ENCODE data around the gene AGAP1. TPM values are rescaled to one million over a fixed set of nuclear protein-coding genes. Genes with fewer than 3 reads are reported as not detected.
A peak's percentile ranks its signal among the peaks of the same experiment; 100 is the strongest.

Gene AGAP1
- total and polyA plus RNA-seq, 10 donors, result 1.1 to 26.6 (median 11.3) TPM

DNA sequence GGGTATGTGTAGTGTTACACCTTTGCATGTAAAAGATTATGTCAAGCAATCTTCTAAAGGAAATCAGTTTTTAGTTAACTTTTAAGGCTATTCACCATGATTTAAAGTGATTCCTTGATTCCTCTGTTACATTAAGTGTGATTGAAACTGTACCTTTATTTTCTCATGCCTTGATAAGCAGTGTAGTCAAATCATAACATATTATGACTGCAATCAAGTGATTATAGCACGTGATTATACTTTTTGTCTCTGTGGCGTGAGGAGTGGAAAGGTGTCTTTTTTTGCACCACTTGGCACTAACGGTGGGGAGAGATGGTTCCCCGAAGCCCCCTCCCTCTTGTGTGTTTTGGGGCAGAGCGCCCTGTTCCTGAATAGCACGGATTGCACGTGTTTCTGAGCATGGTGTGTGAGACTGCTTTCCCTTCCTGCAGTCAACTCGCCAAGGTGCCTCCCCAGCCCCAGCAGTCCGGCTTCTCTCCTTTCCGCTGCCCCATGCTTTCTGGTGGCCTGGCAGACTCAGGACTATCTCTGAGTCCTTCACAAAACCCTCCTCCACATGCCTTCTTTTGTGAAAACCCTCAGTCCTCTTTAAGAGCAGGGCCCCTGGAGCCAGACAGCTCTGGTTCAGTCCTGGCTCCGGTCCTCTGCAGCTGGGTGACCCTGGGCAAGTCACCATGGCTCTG lies 68.4 kb downstream of the AGAP1 start:
- H3K36me3 ChIP-seq, result no peaks in the 10 kb centered on the region
- H3K27ac ChIP-seq, result no peak overlapping the region
- H3K4me3 ChIP-seq, result no peak overlapping the region
- peaks cover 0 to 42% (median 0%) of the 10 kb centered on the region in 7 donors for H3K27me3 ChIP-seq (replicated peaks in 1 of 7)
- WGBS, 5 donors, result 64 to 78% (median 74%) methylated on average over 11 of the region's 11 CpGs
- H3K9me3 ChIP-seq, result no peaks in the 10 kb centered on the region
- H3K4me1 ChIP-seq, result peaks cover 0 to 36% (median 14%) of the 10 kb centered on the region in 6 donors
- intact Hi-C loops (cut with DNase I; ENCODE audit: low total_unique reads), result no loop called here
- TF ChIP-seq POLR2A (IDR thresholded peaks at IDR 0.05) (no peak), POLR2AphosphoS5 (IDR thresholded peaks at IDR 0.05) (no peak)
- TF ChIP-seq, protein P1, sequence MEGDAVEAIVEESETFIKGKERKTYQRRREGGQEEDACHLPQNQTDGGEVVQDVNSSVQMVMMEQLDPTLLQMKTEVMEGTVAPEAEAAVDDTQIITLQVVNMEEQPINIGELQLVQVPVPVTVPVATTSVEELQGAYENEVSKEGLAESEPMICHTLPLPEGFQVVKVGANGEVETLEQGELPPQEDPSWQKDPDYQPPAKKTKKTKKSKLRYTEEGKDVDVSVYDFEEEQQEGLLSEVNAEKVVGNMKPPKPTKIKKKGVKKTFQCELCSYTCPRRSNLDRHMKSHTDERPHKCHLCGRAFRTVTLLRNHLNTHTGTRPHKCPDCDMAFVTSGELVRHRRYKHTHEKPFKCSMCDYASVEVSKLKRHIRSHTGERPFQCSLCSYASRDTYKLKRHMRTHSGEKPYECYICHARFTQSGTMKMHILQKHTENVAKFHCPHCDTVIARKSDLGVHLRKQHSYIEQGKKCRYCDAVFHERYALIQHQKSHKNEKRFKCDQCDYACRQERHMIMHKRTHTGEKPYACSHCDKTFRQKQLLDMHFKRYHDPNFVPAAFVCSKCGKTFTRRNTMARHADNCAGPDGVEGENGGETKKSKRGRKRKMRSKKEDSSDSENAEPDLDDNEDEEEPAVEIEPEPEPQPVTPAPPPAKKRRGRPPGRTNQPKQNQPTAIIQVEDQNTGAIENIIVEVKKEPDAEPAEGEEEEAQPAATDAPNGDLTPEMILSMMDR (IDR thresholded peaks at IDR 0.05 in 8 of 11, conservative IDR thresholded peaks at IDR 0.05 in 3 of 11), result no peak
- DNase-seq, result peak; percentile 41

DNA sequence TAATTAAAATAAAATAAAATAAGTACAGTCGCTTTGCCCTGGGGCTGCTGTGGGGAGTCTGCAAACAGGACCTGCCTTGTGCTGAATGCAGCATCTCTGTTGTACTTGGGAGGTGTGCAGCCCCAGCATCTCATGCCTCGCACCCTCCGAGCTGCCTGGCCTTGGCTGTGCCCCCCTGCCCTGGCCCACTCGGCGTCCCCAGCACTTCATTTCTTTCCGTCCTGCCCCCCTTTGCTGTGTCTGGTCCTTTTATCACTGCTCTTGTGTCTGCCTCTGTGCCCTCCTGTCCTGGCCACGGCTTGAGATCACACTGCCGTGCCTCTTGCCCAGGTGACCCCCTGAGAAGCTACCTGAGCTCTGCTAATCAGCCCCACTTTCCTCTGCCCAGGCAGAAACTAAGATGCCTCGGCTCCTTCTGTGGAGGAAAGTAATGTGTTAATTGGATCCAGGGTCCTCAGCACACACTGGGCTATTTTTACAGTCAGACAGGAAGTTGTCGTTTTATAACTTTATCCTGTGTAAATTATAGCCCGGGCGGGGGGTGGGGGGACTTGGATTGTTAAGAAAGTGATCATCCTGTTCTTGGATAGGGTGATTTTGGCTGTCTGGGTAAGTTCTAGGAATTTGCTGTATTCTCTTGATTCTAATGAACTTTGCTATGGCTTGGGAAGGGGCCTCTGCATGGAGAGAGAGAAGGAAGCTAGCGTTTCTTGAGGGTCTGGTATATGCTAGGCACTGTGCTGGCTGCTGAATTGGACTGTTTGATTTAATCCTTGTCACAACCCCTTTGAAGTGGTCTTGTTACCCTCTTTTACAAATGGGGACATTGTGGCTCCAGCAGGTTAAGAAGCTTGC lies 69.4 kb downstream of the AGAP1 start:
- TF ChIP-seq, protein P1 (IDR thresholded peaks at IDR 0.05 in 8 of 11, conservative IDR thresholded peaks at IDR 0.05 in 3 of 11), result no peak
- no peak for TF ChIP-seq POLR2A (IDR thresholded peaks at IDR 0.05)
- no peak for TF ChIP-seq POLR2AphosphoS5 (IDR thresholded peaks at IDR 0.05)
- WGBS, 5 donors, result 30 to 44% (median 38%) methylated on average over 13 of the region's 13 CpGs
- Histone ChIP-seq H3K9me3 (peaks cover 0 to 3% (median 0%) of the 10 kb centered on the region in 8 donors), H3K4me1 (peaks cover 0 to 40% (median 15%) of the 10 kb centered on the region in 6 donors), H3K4me3 (no peak overlapping the region), H3K27me3 (replicated peaks in 1 of 7) (peaks cover 0 to 51% (median 0%) of the 10 kb centered on the region in 7 donors), H3K36me3 (no peaks in the 10 kb centered on the region), H3K27ac (peak overlapping the region in 1 of 8 donors; percentile 4)
- peak; percentile 42 for DNase-seq
- intact Hi-C loops (cut with DNase I; ENCODE audit: low total_unique reads), result no loop called here

DNA sequence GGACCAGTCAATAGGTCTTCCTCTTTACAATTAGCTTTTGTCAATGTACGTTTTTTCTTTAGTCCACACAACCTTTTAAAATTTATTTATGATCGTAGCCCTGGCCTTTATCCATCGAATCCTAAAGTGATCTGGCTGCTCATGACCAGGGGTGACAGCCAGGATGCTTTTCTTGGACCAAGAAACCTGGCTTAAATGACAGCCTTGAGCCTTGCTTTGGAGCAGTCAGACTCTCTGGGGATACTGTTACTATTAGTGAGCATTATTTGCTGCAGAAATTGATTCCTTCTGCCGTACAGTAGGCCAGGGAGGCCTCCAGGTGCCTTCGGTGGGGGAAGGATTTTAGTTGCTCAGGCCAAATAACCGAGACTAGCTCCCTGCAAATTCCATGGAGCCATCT lies 70.2 kb downstream of the AGAP1 start:
- Histone ChIP-seq H3K9me3 (peaks cover 0 to 11% (median 7%) of the 10 kb centered on the region in 8 donors), H3K36me3 (no peaks in the 10 kb centered on the region), H3K27me3 (replicated peaks in 1 of 7) (peaks cover 0 to 54% (median 0%) of the 10 kb centered on the region in 7 donors), H3K27ac (peak overlapping the region in 1 of 8 donors; percentile 4), H3K4me1 (peaks cover 0 to 40% (median 15%) of the 10 kb centered on the region in 6 donors), H3K4me3 (no peak overlapping the region)
- no peak for DNase-seq
- intact Hi-C loops (cut with DNase I; ENCODE audit: low total_unique reads), result no loop called here
- TF ChIP-seq, protein P1 (IDR thresholded peaks at IDR 0.05 in 8 of 11, conservative IDR thresholded peaks at IDR 0.05 in 3 of 11), result no peak
- TF ChIP-seq POLR2A (IDR thresholded peaks at IDR 0.05) (no peak), POLR2AphosphoS5 (IDR thresholded peaks at IDR 0.05) (no peak)
- 62 to 76% (median 74%) methylated on average over 6 of the region's 6 CpGs for WGBS, 5 donors

Measured in spleen (tissue), 11 donors.